H9 (cell line): Measurements from ENCODE around the gene VWF. TPM values are rescaled to one million over a fixed set of nuclear protein-coding genes. Genes with fewer than 3 reads are reported as not detected.
"Not testable (repeated sequence)": the region's sequence is repeated elsewhere in the genome, so short reads cannot be mapped to it uniquely, and the experiment has no call there.

Experiments
- DNase-seq: peaks from one replicate; pipeline ENCODE4 v3.0.0-alpha.2; 2017
- H2AFZ ChIP-seq: one replicate; pipeline ENCODE4 v1.6.1; 2013; ENCODE audit warnings: mild to moderate bottlenecking, low read length, control low read depth, moderate library complexity
- H2AK5ac ChIP-seq: 2 replicates; pipeline ENCODE4 v1.6.1; 2013; ENCODE audit warnings: low read length, control low read depth, mixed read lengths; ENCODE audit not compliant: insufficient read length
- H2BK120ac ChIP-seq: one replicate; pipeline ENCODE4 v1.6.1; 2013; ENCODE audit warnings: low read depth, mild to moderate bottlenecking, low read length, control low read depth, inconsistent platforms; ENCODE audit not compliant: poor library complexity, severe bottlenecking
- H2BK12ac ChIP-seq: 2 replicates; pipeline ENCODE4 v1.6.1; 2013; ENCODE audit warnings: low read length, control low read depth, mixed read lengths, low read depth; ENCODE audit not compliant: insufficient read length
- H2BK15ac ChIP-seq: 2 replicates; pipeline ENCODE4 v1.6.1; 2013; ENCODE audit warnings: low read depth, low read length, control low read depth
- H2BK20ac ChIP-seq: one replicate; pipeline ENCODE4 v1.6.1; 2013; ENCODE audit warnings: low read depth, mild to moderate bottlenecking, low read length, control low read depth, inconsistent platforms; ENCODE audit not compliant: poor library complexity, severe bottlenecking
- H2BK5ac ChIP-seq: 2 replicates; pipeline ENCODE4 v1.6.1; 2013; ENCODE audit warnings: low read length, control low read depth, mixed read lengths; ENCODE audit not compliant: insufficient read length
- H3K14ac ChIP-seq: 2 replicates; pipeline ENCODE4 v1.6.1; 2013; ENCODE audit warnings: low read length, control low read depth; ENCODE audit not compliant: insufficient read depth
- H3K18ac ChIP-seq: 2 replicates; pipeline ENCODE4 v1.6.1; 2013; ENCODE audit warnings: low read depth, mild to moderate bottlenecking, mixed read lengths, low read length, control low read depth; ENCODE audit not compliant: insufficient read length
- H3K23ac ChIP-seq: 2 replicates; pipeline ENCODE4 v1.6.1; 2013; ENCODE audit warnings: low read length, control low read depth, mixed read lengths, low read depth; ENCODE audit not compliant: insufficient read length
- H3K23me2 ChIP-seq: 2 replicates; pipeline ENCODE4 v1.6.1; 2013; ENCODE audit warnings: low read depth, mild to moderate bottlenecking, mixed read lengths, low read length, control low read depth; ENCODE audit not compliant: insufficient read length, poor library complexity, severe bottlenecking
- H3K27ac ChIP-seq: 2 replicates; pipeline ENCODE4 v1.5.1; 2013; ENCODE audit warnings: low read length, control low read depth, mixed read lengths, low read depth; ENCODE audit not compliant: insufficient read length
- H3K27me3 ChIP-seq: 2 replicates; pipeline ENCODE4 v1.6.1; 2013; ENCODE audit warnings: low read length, control low read depth, inconsistent platforms; ENCODE audit not compliant: insufficient read depth
- H3K4ac ChIP-seq: 2 replicates; pipeline ENCODE4 v1.6.1; 2013; ENCODE audit warnings: low read depth, mild to moderate bottlenecking, control low read depth, inconsistent platforms, low read length, moderate library complexity
- H3K4me1 ChIP-seq: 2 replicates; pipeline ENCODE4 v1.6.1; 2013; ENCODE audit warnings: low read length, control low read depth, inconsistent platforms; ENCODE audit not compliant: insufficient read depth
- H3K4me2 ChIP-seq: 2 replicates; pipeline ENCODE4 v1.6.1; 2013; ENCODE audit warnings: low read length, control low read depth, mixed read lengths; ENCODE audit not compliant: insufficient read length, insufficient read depth
- H3K56ac ChIP-seq: 2 replicates; pipeline ENCODE4 v1.6.1; 2013; ENCODE audit warnings: low read depth, mild to moderate bottlenecking, mixed read lengths, low read length, control low read depth; ENCODE audit not compliant: insufficient read length
- H3K79me1 ChIP-seq: 2 replicates; pipeline ENCODE4 v1.6.1; 2013; ENCODE audit warnings: low read depth, mild to moderate bottlenecking, moderate library complexity, low read length, control low read depth, inconsistent platforms; ENCODE audit not compliant: insufficient read depth, poor library complexity, severe bottlenecking
- H3K79me2 ChIP-seq: 2 replicates; pipeline ENCODE4 v1.6.1; 2013; ENCODE audit warnings: low read length, control low read depth, inconsistent platforms; ENCODE audit not compliant: insufficient read depth
- H3K9ac ChIP-seq: 2 replicates; pipeline ENCODE4 v1.6.1; 2013; ENCODE audit warnings: low read length, control low read depth, mixed read lengths; ENCODE audit not compliant: insufficient read length; ENCODE audit errors: extremely low read depth
- H3K9me3 ChIP-seq: one replicate; pipeline ENCODE4 v1.6.1; 2013; ENCODE audit warnings: low read depth, low read length, inconsistent platforms; ENCODE audit not compliant: control insufficient read depth
- H3T11ph ChIP-seq: one replicate; pipeline ENCODE4 v1.6.1; 2013; ENCODE audit warnings: mild to moderate bottlenecking, low read length, control low read depth, inconsistent platforms
- H4K20me1 ChIP-seq: one replicate; pipeline ENCODE4 v1.6.1; 2013; ENCODE audit not compliant: control insufficient read depth, insufficient read length, insufficient read depth
- H4K5ac ChIP-seq: 2 replicates; pipeline ENCODE4 v1.6.1; 2013; ENCODE audit warnings: low read depth, mild to moderate bottlenecking, mixed read lengths, low read length, control low read depth; ENCODE audit not compliant: insufficient read length
- H4K8ac ChIP-seq: replicated peaks from 2 replicates; pipeline ENCODE4 v1.6.1; 2013; ENCODE audit warnings: low read length, control low read depth, mixed read lengths, low read depth; ENCODE audit not compliant: insufficient read length
- H4K91ac ChIP-seq: 2 replicates; pipeline ENCODE4 v1.6.1; 2013; ENCODE audit warnings: low read depth, mild to moderate bottlenecking, moderate library complexity, mixed read lengths, low read length, control low read depth; ENCODE audit not compliant: insufficient read length
- H3K27ac Mint-ChIP-seq, 3 experiments: 2 replicates in 2 of 3; 3 replicates in 1 of 3; pipeline ENCODE4 v1.8.0; 2020 to 2021; ENCODE audit warnings: mixed read lengths in 3 of 3, mild to moderate bottlenecking in 1 of 3, moderate library complexity in 1 of 3
- H3K27me3 Mint-ChIP-seq: 2 replicates; pipeline ENCODE4 v1.8.0; 2021; ENCODE audit warnings: low read depth, mild to moderate bottlenecking, moderate library complexity, mixed read lengths
- H3K36me3 Mint-ChIP-seq, 3 experiments: 2 replicates in 2 of 3; 3 replicates in 1 of 3; pipeline ENCODE4 v1.8.0; 2020 to 2021; ENCODE audit warnings: low read depth in 3 of 3, mixed read lengths in 3 of 3; ENCODE audit not compliant: insufficient read depth in 1 of 3
- H3K4me1 Mint-ChIP-seq, 2 experiments: 2 replicates each; pipeline ENCODE4 v1.8.0; 2020; ENCODE audit warnings: mixed read lengths in 2 of 2
- H3K4me3 Mint-ChIP-seq, 2 experiments: 2 replicates in 1 of 2; 3 replicates in 1 of 2; pipeline ENCODE4 v1.8.0; 2020 to 2021; ENCODE audit warnings: mild to moderate bottlenecking in 2 of 2, mixed read lengths in 2 of 2, moderate library complexity in 1 of 2
- H3K9me3 Mint-ChIP-seq, 2 experiments: 2 replicates in 1 of 2; 3 replicates in 1 of 2; pipeline ENCODE4 v1.8.0; 2020; ENCODE audit warnings: mild to moderate bottlenecking in 2 of 2, mixed read lengths in 2 of 2, moderate library complexity in 1 of 2
- WGBS: extraction: QIAGEN DNeasy Blood & Tissue Kit; methylation state at CpG from one replicate; pipeline ENCODE4 v1.1.7; 2013; ENCODE audit warnings: missing lambda C conversion rate, low lambda C conversion rate, mixed read lengths; ENCODE audit not compliant: insufficient read length; ENCODE audit errors: extremely low coverage; 5-methylcytosine and 5-hydroxymethylcytosine counted together
- total RNA-seq: library from RNA; stranded (reverse); gene quantifications from 2 replicates; pipeline ENCODE4 v1.2.1, GENCODE V29; 2021

VWF gene
- total RNA-seq, 1 experiment from 2014 or later = 0.17 TPM

DNA sequence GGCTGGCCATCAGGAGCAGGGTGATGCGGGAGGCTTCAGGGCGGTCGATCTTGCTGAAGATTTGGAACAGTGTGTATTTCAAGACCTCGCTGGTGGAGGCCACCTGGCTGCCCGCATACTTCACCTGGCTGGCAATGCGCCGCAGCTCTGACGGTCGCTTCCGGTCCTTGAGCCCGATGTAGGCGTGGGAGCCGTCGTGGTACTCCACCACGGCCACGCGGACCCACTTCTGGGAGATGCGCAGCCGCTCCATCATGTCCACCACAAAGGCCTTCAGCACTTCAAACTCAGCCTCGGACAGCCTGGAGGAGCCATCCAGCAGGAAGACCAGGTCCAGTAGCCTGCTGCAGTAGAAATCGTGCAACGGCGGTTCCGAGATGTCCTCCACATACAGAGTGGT is 105.2 kb downstream of the VWF start:
- H3K27me3 Mint-ChIP-seq, H3K4me3 Mint-ChIP-seq, H3T11ph ChIP-seq, H3K79me2 ChIP-seq, DNase-seq, H2BK15ac ChIP-seq, H3K23ac ChIP-seq, H3K27ac ChIP-seq, H3K4ac ChIP-seq, H2BK120ac ChIP-seq, H3K9me3 ChIP-seq, H2AFZ ChIP-seq, H3K27me3 ChIP-seq, H3K4me1 ChIP-seq, H3K4me1 Mint-ChIP-seq, H3K79me1 ChIP-seq, H3K9me3 Mint-ChIP-seq, H2BK20ac ChIP-seq, H3K4me2 ChIP-seq, H3K9ac ChIP-seq, H3K14ac ChIP-seq, H3K56ac ChIP-seq, H2BK12ac ChIP-seq, H4K91ac ChIP-seq, H3K36me3 Mint-ChIP-seq, H3K23me2 ChIP-seq, H3K27ac Mint-ChIP-seq, H2BK5ac ChIP-seq, H4K20me1 ChIP-seq, H2AK5ac ChIP-seq, H4K5ac ChIP-seq, H4K8ac ChIP-seq, H3K18ac ChIP-seq: not testable (repeated sequence)
- no CpG with 5 or more reads among the region's 24 CpGs for WGBS
